Stimulated activated effector memory CD8-positive, alpha-beta T cell treated with anti-CD3 and anti-CD28 coated beads, Interleukin-12 subunit alpha, Interleukin-12 subunit beta, amount 100 ng/mL, for 72 hours (primary cell): ENCODE results near the gene WRAP73.
"Not testable (repeated sequence)": the region's sequence is repeated elsewhere in the genome, so short reads cannot be mapped to it uniquely, and the experiment has no call there.

Experiments
- ATAC-seq: fragments of 150-1000 bp; cut with Tn5 transposase; 2 replicates; pipeline ENCODE4 v1.10.0; 2021
- DNase-seq, 2 donors: peaks; one replicate each; pipeline ENCODE4 v3.0.0; 2021 to 2022; ENCODE audit warnings: low spot score in 2 of 2
- H3K27ac Mint-ChIP-seq: one replicate; pipeline ENCODE4 v1.8.0; 2022; ENCODE audit warnings: mild to moderate bottlenecking, mixed read lengths
- H3K36me3 Mint-ChIP-seq: one replicate; pipeline ENCODE4 v1.8.0; 2022; ENCODE audit warnings: mild to moderate bottlenecking, mixed read lengths
- H3K4me1 Mint-ChIP-seq: one replicate; pipeline ENCODE4 v1.8.0; 2022; ENCODE audit warnings: mixed read lengths
- H3K4me3 Mint-ChIP-seq: one replicate; pipeline ENCODE4 v1.8.0; 2022; ENCODE audit warnings: mild to moderate bottlenecking, mixed read lengths
- H3K9me3 Mint-ChIP-seq: one replicate; pipeline ENCODE4 v1.8.0; 2022; ENCODE audit warnings: mixed read lengths

Gene WRAP73

GRCh38 chr1:3624200-3625136, 25.4 kb downstream of the WRAP73 start, which contains the start of gene TPRG1L:
Gene TPRG1L (plus strand): TSS chr1:3625015. CDS start chr1:3625073, 58 bp downstream.
- ATAC-seq (peak; percentile 96), DNase-seq (peak; percentile 98 to 99)
- peaks cover 30% of the 10 kb centered on the region for H3K36me3 Mint-ChIP-seq
- peak within 1 kb of the TSS; percentile 96 for H3K4me3 Mint-ChIP-seq
- H3K27ac Mint-ChIP-seq: peak within 1 kb of the TSS; percentile 91
- H3K4me1 Mint-ChIP-seq: peaks cover 53% of the 10 kb centered on the region
- H3K9me3 Mint-ChIP-seq: no peaks in the 10 kb centered on the region

GRCh38 chr1:3623441-3624199, 26.3 kb downstream of the WRAP73 start:
- DNase-seq (no peak), ATAC-seq (no peak)
- Mint-ChIP-seq H3K9me3 (no peaks in the 10 kb centered on the region), H3K4me1 (peaks cover 59% of the 10 kb centered on the region), H3K27ac (peak overlapping the region; percentile 91), H3K36me3 (peaks cover 22% of the 10 kb centered on the region), H3K4me3 (peak overlapping the region; percentile 96)

GRCh38 chr1:3622102-3622501, 27.8 kb downstream of the WRAP73 start:
- not testable (repeated sequence) for DNase-seq, ATAC-seq, H3K9me3 Mint-ChIP-seq, H3K4me3 Mint-ChIP-seq, H3K27ac Mint-ChIP-seq, H3K36me3 Mint-ChIP-seq
- peaks cover 59% of the 10 kb centered on the region for H3K4me1 Mint-ChIP-seq

- peaks cover 58% of the 10 kb centered on the region for H3K4me1 Mint-ChIP-seq
- not testable (repeated sequence) for H3K4me3 Mint-ChIP-seq, H3K27ac Mint-ChIP-seq, ATAC-seq, H3K9me3 Mint-ChIP-seq, H3K36me3 Mint-ChIP-seq
- DNase-seq: peak in 1 of 2 donors; percentile 59
Measured at GRCh38 chr1:3621151-3621671, 28.7 kb downstream of the WRAP73 start.

- Mint-ChIP-seq H3K27ac (no peak overlapping the region), H3K4me3 (peak overlapping the region; percentile 19), H3K4me1 (peaks cover 53% of the 10 kb centered on the region), H3K9me3 (no peaks in the 10 kb centered on the region), H3K36me3 (peaks cover 8% of the 10 kb centered on the region)
- no peak for DNase-seq
- no peak for ATAC-seq
Measured at GRCh38 chr1:3620708-3621107, 29.2 kb downstream of the WRAP73 start.

- ATAC-seq (peak; percentile 86), DNase-seq (peak; percentile 67 to 87)
- Mint-ChIP-seq H3K4me3 (peak overlapping the region; percentile 48), H3K9me3 (no peaks in the 10 kb centered on the region), H3K4me1 (peaks cover 45% of the 10 kb centered on the region), H3K36me3 (no peaks in the 10 kb centered on the region), H3K27ac (peak overlapping the region; percentile 39)
Measured at GRCh38 chr1:3618881-3619671, 30.8 kb downstream of the WRAP73 start.

- ATAC-seq (no peak), DNase-seq (no peak)
- no peaks in the 10 kb centered on the region for H3K36me3 Mint-ChIP-seq
- peak overlapping the region; percentile 39 for H3K27ac Mint-ChIP-seq
- no peak overlapping the region for H3K4me3 Mint-ChIP-seq
- H3K4me1 Mint-ChIP-seq: peaks cover 39% of the 10 kb centered on the region
- H3K9me3 Mint-ChIP-seq: no peaks in the 10 kb centered on the region
Measured at GRCh38 chr1:3618531-3618880, 31.4 kb downstream of the WRAP73 start.

- no peaks in the 10 kb centered on the region for H3K9me3 Mint-ChIP-seq
- DNase-seq (no peak), ATAC-seq (no peak)
- no peak overlapping the region for H3K4me3 Mint-ChIP-seq
- no peaks in the 10 kb centered on the region for H3K36me3 Mint-ChIP-seq
- H3K27ac Mint-ChIP-seq: peak overlapping the region; percentile 61
- peaks cover 33% of the 10 kb centered on the region for H3K4me1 Mint-ChIP-seq
Measured at GRCh38 chr1:3617806-3618345, 32.0 kb downstream of the WRAP73 start.

GRCh38 chr1:3616861-3617260, 33.0 kb downstream of the WRAP73 start:
- DNase-seq (no peak), ATAC-seq (no peak)
- Mint-ChIP-seq H3K4me3 (no peak overlapping the region), H3K27ac (no peak overlapping the region), H3K36me3 (no peaks in the 10 kb centered on the region), H3K4me1 (peaks cover 27% of the 10 kb centered on the region), H3K9me3 (no peaks in the 10 kb centered on the region)

- DNase-seq: no peak
- Mint-ChIP-seq H3K36me3 (no peaks in the 10 kb centered on the region), H3K27ac (no peak overlapping the region), H3K4me3 (no peak overlapping the region), H3K9me3 (no peaks in the 10 kb centered on the region), H3K4me1 (peaks cover 17% of the 10 kb centered on the region)
- no peak for ATAC-seq
Measured at GRCh38 chr1:3614755-3615742, 34.9 kb downstream of the WRAP73 start.

GRCh38 chr1:3612123-3612522, 37.8 kb downstream of the WRAP73 start:
- ATAC-seq: no peak
- Mint-ChIP-seq H3K27ac (no peak overlapping the region), H3K4me1 (peaks cover 5% of the 10 kb centered on the region), H3K9me3 (no peaks in the 10 kb centered on the region), H3K36me3 (no peaks in the 10 kb centered on the region), H3K4me3 (peak overlapping the region; percentile 75)
- DNase-seq: no peak

GRCh38 chr1:3611170-3612019, 38.5 kb downstream of the WRAP73 start, which contains the start of gene MEGF6:
Gene MEGF6 (minus strand): TSS chr1:3611508. CDS start chr1:3611268, 240 bp downstream.
- Mint-ChIP-seq H3K36me3 (no peaks in the 10 kb centered on the region), H3K4me3 (peak within 1 kb of the TSS; percentile 75), H3K27ac (no peak within 1 kb of the TSS), H3K4me1 (peaks cover 5% of the 10 kb centered on the region), H3K9me3 (no peaks in the 10 kb centered on the region)
- ATAC-seq (peak; percentile 52), DNase-seq (peak; percentile 12 to 56)
